GM21515 (cell line): ENCODE measurements around the gene ANO4.
A peak's percentile ranks its signal among the peaks of the same experiment; 100 is the strongest.
"Not testable (repeated sequence)": the region's sequence is repeated elsewhere in the genome, so short reads cannot be mapped to it uniquely, and the experiment has no call there.

Experiments used
- ATAC-seq: cut with Tn5 transposase; IDR thresholded peaks from one replicate; pipeline ENCODE4 v1.9.1; 2021; ENCODE audit not compliant: unreplicated experiment

Gene ANO4

GRCh38 chr12:101038289-101038871, 243.8 kb downstream of the ANO4 start:
- peak; percentile 64 for ATAC-seq

DNA sequence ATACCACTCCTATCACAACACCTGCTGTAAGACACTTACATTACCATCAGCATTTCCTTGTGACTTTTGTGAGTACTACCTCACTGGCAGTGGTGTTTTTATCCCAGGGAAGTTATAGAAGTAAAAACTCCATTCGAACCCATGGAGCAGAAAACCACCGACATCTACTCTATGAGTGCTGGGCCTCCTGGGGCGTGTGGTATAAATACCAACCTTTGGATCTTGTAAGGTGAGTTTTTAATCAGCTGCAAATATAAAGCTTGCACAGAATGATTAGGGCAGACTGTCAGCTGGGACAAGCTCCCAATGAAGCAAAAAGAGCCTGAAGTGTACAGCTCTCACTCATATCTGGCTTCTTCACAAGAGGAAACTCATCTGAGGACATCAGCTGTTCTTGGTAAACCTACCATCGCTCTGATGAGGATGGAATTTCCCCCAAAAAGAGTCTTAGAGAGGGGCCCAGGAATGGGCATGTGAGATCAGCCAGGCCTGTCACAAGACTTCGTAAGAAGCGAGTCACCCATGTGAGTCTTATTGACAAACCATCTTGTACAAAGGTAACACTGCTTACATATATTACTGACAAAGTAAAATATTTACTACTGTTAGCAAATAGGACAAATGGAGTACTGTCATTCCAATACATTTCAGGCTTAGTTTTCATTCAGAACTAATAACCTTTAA, 245.4 kb downstream of the ANO4 start:
- ATAC-seq, result no peak

DNA sequence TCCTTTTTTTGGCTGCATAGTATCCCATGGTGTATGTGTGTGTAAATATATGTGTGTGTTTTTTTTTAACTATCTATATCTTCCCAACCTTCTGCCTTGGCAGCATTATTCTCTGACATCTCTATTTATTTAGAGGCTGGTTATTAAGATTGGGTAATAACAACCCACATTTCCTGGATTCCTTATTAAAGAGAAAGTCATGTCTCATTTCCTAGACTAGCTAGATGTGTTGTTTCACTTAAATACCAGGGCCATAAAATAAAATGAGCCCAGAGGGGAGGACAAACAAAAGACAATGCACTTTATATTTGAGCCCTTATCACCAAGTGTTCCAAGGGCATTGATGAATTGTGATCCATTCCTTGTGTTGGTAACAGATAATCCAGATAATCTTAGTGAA, 246.4 kb downstream of the ANO4 start:
- no peak for ATAC-seq

- ATAC-seq, result no peak
Observed at GRCh38 chr12:101042211-101042610, 247.6 kb downstream of the ANO4 start.

DNA sequence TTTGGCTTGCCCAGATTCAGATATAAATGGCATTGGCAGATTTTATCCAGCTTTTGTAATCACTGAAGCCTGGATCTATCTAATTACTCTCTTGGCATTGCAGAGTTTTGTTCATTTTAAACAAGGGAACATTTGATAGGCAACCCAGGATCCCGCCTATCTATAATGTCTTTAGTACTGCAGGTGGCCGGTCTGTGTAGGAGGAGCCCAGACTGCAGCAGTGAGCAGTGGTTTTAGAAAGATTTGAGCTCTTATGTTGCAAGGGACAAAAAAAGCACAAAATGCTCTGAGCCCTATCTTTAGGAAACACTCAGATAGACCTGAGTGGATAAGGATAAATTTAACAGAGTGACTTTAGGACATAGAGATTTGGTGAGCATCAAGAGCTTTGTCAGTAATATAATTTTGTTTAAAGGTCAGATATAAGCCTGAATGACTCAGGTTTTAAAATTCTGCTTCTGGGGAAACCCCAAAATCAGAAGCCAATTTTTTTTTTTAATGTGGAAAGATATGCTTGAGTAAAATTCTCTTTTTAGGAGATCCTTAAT, 250.0 kb downstream of the ANO4 start:
- ATAC-seq, result no peak

- no peak for ATAC-seq
Observed at GRCh38 chr12:101045486-101046464, 251.2 kb downstream of the ANO4 start.

DNA sequence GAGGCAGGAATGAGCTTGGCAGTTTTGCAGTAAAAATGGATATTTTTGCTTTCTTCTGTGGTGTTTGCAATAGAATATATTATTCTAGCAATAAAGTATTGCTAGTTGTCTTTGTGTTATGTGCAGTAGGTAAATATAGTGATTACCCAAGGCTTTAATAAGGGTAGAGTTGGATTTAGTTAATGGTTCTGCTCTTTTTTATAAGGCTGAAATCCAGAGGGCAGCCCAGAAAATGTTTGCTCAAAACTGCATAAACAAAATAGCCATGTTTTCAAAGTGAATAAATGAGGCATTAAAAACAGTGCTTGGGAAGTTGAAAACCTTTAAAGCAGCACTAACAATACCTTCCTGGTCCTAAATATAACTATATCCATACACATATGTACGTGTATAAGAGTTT, 253.1 kb downstream of the ANO4 start:
- no peak for ATAC-seq

GRCh38 chr12:101050631-101051030, 256.1 kb downstream of the ANO4 start:
- no peak for ATAC-seq

GRCh38 chr12:101051151-101051550, 256.6 kb downstream of the ANO4 start:
- ATAC-seq, result no peak

DNA sequence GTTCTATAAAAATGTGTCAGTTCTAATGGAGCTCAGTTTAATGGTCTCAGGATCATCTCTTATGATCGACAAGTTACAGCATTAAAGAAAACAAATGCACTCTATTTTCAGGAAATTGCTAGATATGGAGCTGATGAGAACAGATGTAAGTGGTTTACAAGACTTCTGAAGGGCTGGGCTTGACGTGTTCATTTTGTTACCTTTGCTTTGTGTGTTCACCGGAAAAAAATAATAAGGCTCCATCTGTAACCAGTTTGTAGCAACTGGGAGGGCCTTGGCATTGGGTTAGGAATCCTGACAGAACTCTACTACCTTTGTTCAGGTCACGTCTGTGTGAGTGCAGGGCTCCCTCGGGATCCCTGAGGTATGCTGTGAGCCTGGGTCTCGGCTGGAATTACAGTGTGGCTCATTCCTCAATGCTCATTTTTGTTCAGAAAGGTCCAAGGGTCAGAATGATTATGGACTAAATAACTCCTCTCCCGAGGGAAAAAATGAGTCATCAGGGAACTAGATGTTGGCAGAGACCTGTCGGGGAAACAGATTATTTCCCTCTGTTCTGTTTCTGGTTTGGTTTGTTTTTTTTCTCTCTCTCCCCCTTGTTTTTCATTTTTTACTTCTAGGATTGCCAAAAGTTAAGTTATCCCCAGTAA, 257.4 kb downstream of the ANO4 start:
- no peak for ATAC-seq

- no peak for ATAC-seq
Observed at GRCh38 chr12:101053203-101053602, 258.6 kb downstream of the ANO4 start.

- ATAC-seq, result no peak
Observed at GRCh38 chr12:101055940-101056339, 261.4 kb downstream of the ANO4 start.

DNA sequence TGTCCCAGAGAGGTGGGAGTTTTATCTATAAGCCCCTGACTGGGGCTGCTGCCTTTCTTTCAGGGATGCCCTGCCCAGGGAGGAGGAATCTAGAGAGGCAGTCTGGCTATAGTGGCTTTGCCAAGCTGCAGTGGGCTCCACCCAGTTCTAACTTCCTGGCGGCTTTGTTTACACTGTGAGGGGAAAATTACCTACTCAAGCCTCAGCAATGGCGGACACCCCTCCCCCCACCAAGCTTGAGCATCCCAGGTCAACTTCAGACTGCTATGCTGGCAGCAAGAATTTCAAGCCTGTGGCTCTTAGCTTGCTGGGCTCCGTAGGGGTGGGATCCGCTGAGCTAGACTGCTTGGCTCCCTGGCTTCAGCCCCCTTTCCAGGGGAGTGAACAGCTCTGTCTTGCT, 267.9 kb downstream of the ANO4 start:
- not testable (repeated sequence) for ATAC-seq

DNA sequence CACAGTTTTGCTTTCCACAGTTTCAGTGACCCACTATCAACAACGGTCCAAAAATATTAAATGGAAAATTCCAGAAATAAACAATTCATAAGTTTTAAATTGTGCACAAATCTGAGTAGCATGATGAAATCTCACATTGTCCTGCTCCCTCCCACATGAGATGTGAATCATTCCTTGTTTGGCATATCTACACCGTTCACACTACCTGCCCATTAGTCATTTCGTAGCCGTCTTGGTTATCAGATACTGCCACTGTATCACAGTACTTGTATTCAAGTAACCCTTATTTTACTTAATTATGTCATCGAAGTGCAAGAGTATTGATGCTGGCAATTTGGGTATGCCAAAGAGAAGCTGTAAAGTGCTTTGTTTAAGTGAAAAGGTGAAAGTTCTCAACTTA, 270.1 kb downstream of the ANO4 start:
- ATAC-seq, result no peak

DNA sequence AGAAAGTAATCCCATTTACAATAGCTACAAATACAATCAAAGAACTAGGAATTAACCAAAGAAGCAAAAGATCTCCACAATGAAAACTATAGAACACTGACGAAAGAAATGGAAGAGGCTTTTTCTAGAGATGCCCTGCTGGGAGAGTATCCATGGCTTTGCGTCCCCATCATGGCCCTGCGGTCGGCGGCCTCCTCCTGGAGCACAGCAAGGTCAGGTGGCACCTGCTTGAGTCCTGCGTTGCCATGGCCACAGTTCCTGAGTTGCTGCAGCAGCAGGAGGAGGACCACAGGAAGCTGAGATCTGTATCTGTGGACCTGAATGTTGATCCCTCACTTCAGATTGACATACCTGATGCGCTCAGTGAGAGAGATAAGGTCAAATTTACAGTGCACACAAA, 271.9 kb downstream of the ANO4 start:
- no peak for ATAC-seq

DNA sequence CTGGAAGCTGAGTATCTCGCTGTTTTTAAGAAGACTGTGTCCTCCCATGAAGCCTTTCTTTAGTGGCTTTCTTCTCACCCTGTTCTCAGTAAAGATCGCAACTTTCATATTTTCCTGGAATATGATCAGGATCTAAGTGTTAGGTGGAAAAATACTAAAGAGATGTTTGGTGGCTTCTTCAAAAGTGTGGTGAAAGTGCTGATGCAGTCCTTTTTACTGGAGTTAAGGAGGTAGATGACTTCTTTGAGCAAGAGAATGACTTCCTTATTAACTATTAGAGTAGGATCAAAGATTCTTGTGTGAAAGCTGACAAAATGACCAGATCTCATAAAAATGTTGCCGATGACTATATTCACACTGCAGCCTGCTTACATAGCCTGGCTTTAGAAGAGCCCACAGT, 273.8 kb downstream of the ANO4 start:
- ATAC-seq, result no peak

GRCh38 chr12:101068836-101069235, 274.3 kb downstream of the ANO4 start:
- ATAC-seq, result no peak

DNA sequence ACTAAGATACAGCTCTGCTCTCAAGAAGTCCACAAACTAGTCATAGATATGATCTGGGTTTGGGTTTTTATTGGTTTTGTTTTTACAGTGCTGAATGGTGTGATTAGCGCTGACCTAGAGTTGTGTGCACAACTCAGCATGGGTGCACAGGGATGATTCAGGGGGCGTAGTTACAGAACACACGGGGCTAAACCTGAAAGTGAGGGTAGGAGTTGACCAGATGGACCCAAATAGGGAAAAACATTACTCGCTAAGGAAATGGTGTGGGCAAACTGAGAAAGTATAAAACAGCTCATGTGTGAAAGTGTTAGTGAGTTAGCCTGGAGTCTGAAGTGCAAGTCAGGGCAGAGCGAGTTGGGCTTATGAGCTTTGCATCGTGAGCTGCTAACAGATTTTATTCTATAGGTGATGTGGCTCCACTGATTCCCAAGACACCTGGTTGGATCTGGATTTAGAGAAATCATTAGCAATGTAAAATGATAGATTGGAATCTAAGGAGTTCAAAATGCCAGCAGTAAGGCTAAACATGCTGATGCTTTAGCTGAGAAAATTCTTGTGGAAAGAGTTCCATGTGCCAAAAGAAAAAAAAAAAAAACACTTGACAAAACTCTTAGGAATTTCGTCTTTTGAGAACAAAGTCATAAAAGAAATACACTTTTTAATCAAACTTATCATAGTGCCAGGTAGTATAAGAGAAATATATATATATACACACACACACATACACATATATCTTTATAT, 280.5 kb downstream of the ANO4 start:
- ATAC-seq, result peak; percentile 49

DNA sequence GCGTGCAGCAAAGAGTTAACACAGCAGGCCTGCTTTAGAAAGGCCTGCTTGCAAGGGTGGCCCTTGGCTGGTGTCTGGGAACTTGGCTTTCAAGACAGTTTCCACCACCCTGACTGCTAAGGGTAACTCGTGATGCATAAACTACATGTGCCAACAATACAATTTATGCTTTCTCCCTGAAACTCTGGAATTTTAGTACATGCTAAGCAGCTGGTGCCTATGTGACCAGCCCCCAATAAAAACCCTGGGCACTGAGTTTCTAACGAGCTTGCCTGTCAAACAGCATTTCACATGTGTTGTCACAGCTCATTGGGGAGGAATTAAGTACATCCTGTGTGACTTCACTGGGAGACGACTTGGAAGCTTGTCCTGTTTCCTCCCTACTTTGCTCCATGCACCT, 282.3 kb downstream of the ANO4 start:
- no peak for ATAC-seq

DNA sequence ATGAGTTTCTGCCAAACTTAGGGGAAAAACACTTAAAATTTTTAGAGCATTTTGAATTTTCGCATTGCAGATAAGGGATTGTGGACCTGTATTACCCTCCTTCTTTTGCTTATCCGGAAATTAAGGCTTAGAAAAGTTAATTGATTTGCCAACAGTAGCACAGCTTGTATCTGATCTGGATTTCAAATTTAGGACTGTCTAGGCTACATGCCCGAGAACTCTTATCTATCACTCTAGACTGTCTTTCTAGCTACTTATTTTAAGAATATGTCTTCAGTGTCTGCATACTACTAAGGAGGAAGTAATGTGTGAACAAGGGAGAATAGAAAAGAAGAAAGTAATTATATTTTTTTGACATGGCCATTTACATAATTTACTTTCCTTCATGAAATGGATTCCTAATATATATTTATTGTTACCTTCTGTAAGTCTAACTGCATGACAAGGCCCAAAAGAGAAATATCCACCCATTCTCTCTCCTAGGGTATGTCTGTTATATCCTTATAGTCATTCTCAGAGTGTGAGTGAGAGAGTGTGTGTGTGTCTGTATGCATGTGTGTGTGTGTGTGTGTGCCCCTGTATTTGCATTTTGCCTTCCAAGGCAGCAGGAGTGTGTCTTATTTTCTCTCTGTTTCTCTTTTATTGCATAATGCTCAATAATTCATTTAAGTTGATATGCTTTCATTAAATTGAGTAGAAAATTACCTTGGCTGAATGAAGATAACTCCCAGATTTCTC, 283.4 kb downstream of the ANO4 start:
- ATAC-seq, result no peak
